OCI-LY7 (cell line): ENCODE data around the gene TXN. TPM values are rescaled to one million over a fixed set of nuclear protein-coding genes. Genes with fewer than 3 reads are reported as not detected.

ENCODE experiments used
- BruUV-seq: library from RNA; stranded (reverse); fragments of 400-500 nt; replicated peaks from 2 replicates; lab custom pipeline; 2021; lab: Mats Ljungman, UMichigan
- CTCF ChIA-PET: fragments of 300-600 bp; sonication (Branson Sonifier 250); formaldehyde crosslinking; loops from one replicate; lab custom pipeline; 2022; ENCODE audit warnings: antibody characterized with exemption; ENCODE audit not compliant: unreplicated experiment; lab: Charles Lee
- POLR2A ChIA-PET: fragments of 300-600 bp; sonication (Branson Sonifier 250); formaldehyde crosslinking; loops from one replicate; lab custom pipeline; 2022; ENCODE audit warnings: antibody characterized with exemption; lab: Charles Lee
- DNase-seq: peaks from one replicate; pipeline ENCODE4 v3.0.0-alpha.2; 2015; ENCODE audit warnings: low spot score
- H2AFZ ChIP-seq: fragments of 200-600 bp; sonication (generic), shearing (Covaris generic); 2 replicates; pipeline ENCODE4 v1.6.1; 2014; ENCODE audit warnings: mild to moderate bottlenecking, antibody characterized with exemption, low read length, moderate library complexity
- H3K27ac ChIP-seq: fragments of 200-600 bp; sonication (generic); 2 replicates; pipeline ENCODE4 v1.5.1; 2014; ENCODE audit warnings: mixed run types, low read depth, mild to moderate bottlenecking, moderate library complexity, low read length, inconsistent platforms; ENCODE audit not compliant: poor library complexity, severe bottlenecking
- H3K36me3 ChIP-seq: fragments of 200-600 bp; sonication (generic); 2 replicates; pipeline ENCODE4 v1.6.1; 2014; ENCODE audit warnings: mild to moderate bottlenecking, antibody characterized with exemption, low read length, moderate library complexity, mixed read lengths; ENCODE audit not compliant: insufficient read depth
- H3K4me1 ChIP-seq: fragments of 200-600 bp; sonication (generic); 2 replicates; pipeline ENCODE4 v1.5.1; 2014; ENCODE audit warnings: mild to moderate bottlenecking, low read length; ENCODE audit not compliant: insufficient read depth, poor library complexity, severe bottlenecking
- H3K4me2 ChIP-seq: fragments of 200-600 bp; sonication (generic); 2 replicates; pipeline ENCODE4 v1.6.1; 2014; ENCODE audit warnings: mild to moderate bottlenecking, low read length
- H3K4me3 ChIP-seq: fragments of 200-600 bp; sonication (generic); 2 replicates; pipeline ENCODE4 v1.5.1; 2014; ENCODE audit warnings: mild to moderate bottlenecking, low read depth, low read length; ENCODE audit not compliant: poor library complexity, severe bottlenecking
- H3K79me2 ChIP-seq: fragments of 200-600 bp; sonication (generic); 2 replicates; pipeline ENCODE4 v1.6.1; 2016; ENCODE audit warnings: low read depth, mild to moderate bottlenecking, low read length, moderate library complexity, mixed read lengths; ENCODE audit not compliant: insufficient read depth
- H3K9me2 ChIP-seq: fragments of 200-600 bp; sonication (generic); 2 replicates; pipeline ENCODE4 v1.6.1; 2016; ENCODE audit warnings: mild to moderate bottlenecking, low read length, mixed read lengths; ENCODE audit not compliant: insufficient read depth
- H3K9me3 ChIP-seq: fragments of 200-600 bp; sonication (generic); 2 replicates; pipeline ENCODE4 v1.6.1; 2014; ENCODE audit warnings: mild to moderate bottlenecking, mixed run types, low read length, mixed read lengths
- H4K20me1 ChIP-seq: fragments of 200-600 bp; sonication (generic); 2 replicates; pipeline ENCODE4 v1.6.1; 2014; ENCODE audit warnings: mild to moderate bottlenecking, antibody characterized with exemption, low read length, moderate library complexity, mixed read lengths; ENCODE audit not compliant: insufficient read depth
- CTCF ChIP-seq: fragments of 200-600 bp; sonication (generic); conservative IDR thresholded peaks from 2 replicates; pipeline ENCODE4 v1.5.1; 2014; ENCODE audit warnings: mild to moderate bottlenecking, antibody characterized with exemption, low read length, moderate library complexity, mixed read lengths
- EZH2phosphoT487 ChIP-seq: fragments of 200-600 bp; sonication (generic); IDR thresholded peaks from 2 replicates; pipeline ENCODE4 v1.6.1; 2018; ENCODE audit warnings: low read depth, borderline replicate concordance, mild to moderate bottlenecking, mixed run types, antibody characterized with exemption, low read length, moderate library complexity, mixed read lengths
- intact Hi-C: fragments of 100-400 bp; cut with micrococcal nuclease; formaldehyde crosslinking; loops from one replicate; pipeline ENCODE4 v1.10.0; 2022; ENCODE audit not compliant: unreplicated experiment
- total RNA-seq, 2 experiments: library from RNA; depleted of rRNA in 1 of 2; stranded (reverse); fragments of >200 nt in 1 of 2; shearing (Covaris generic) in 1 of 2; gene quantifications; 2 replicates each; pipeline ENCODE4 v1.2.3, GENCODE V29; 2014 to 2022

TXN gene
- total RNA-seq, 2 experiments from 2014 or later: 120 to 165 TPM

DNA sequence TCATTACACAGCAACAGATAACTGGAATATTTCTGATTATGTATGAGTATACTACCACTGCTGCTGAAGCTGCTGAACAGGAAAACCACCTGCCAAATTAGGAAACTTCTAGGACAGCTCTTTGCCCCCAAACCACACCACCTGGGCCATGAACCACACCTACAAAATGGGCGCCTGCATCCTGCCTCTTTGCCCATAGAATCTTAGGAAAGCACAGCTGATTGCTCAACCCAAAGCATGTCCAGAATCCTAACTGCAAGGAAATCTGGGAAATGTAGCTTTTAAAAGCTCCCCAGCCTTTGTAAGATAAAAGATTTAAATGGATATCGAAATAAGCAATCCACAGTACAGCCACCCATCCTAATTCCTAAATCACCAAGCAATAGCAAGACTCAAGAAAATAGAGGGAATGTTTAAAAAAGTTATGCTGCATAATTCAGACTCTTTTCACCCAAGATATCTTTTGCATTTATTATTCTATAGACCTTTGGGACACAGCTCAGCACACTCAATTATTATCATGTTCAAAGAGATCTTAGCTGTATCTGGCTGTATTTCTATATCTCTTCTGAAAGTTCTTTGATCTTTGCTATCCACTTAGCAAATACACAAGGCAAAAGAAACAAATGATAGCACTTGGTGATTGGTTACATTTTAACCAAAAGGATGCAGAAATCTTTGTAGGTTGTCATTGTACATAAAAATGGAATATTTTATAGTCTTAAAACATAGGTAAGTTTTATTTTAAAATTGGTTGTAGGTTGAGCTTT, 41.5 kb downstream of the TXN start:
- POLR2A ChIA-PET: interaction anchor here (0.6 to 1.2 kb wide), 7 partner anchors 9 to 1126 kb away, joined by 3 to 5 read pairs (median 3); no protein-coding TSS in a partner anchor
- no peak overlapping the region for H2AFZ ChIP-seq
- BruUV-seq: no TSS peak
- DNase-seq: peak; percentile 20
- H3K9me3 ChIP-seq: peaks cover 6% of the 10 kb centered on the region; the same call in 1 of the 2 replicates
- peak overlapping the region; percentile 42 for H3K4me2 ChIP-seq
- H3K9me2 ChIP-seq: no peaks in the 10 kb centered on the region
- no peaks in the 10 kb centered on the region for H3K79me2 ChIP-seq
- H3K27ac ChIP-seq: no peak overlapping the region
- H4K20me1 ChIP-seq: no peaks in the 10 kb centered on the region
- no peaks in the 10 kb centered on the region for H3K36me3 ChIP-seq
- CTCF ChIA-PET: interaction anchor here (1.6 kb wide), 1 partner anchor 14 kb away, joined by 4 read pairs; no protein-coding TSS in a partner anchor
- TF ChIP-seq CTCF (no peak), EZH2phosphoT487 (no peak)
- H3K4me1 ChIP-seq: peaks cover 13% of the 10 kb centered on the region
- no peak overlapping the region for H3K4me3 ChIP-seq
- intact Hi-C loops: loop anchor here (5.0 to 10.0 kb wide), 2 partner anchors 332 to 410 kb away; no protein-coding TSS in a partner anchor

DNA sequence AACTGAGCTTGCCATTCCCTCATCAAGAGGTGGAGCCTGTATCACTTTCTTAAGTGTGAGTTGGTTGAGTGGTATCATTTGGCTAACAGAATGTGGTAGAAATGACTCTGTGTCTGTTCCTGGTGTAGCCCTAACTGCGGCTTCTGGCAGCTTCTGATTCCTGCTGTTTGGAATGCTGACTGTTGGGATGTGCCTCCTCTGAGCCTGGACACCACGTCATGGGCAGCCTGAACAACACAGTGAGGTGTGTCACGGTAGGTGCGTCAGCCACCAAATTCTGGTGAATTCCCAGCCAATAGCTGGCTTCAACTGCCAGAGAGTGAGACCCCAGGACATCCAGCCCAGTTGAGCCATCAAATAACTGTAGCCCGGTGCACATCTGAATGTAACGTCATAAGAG, 42.2 kb downstream of the TXN start:
- BruUV-seq: no TSS peak
- ChIA-PET POLR2A (interaction anchor here (0.9 to 1.2 kb wide), 3 partner anchors 10 to 314 kb away, joined by 3 read pairs; no protein-coding TSS in a partner anchor), CTCF (interaction anchor here (1.6 kb wide), 1 partner anchor 14 kb away, joined by 4 read pairs; no protein-coding TSS in a partner anchor)
- no peak overlapping the region for H3K27ac ChIP-seq
- peaks cover 6% of the 10 kb centered on the region; the same call in 1 of the 2 replicates for H3K9me3 ChIP-seq
- no peak overlapping the region for H2AFZ ChIP-seq
- no peaks in the 10 kb centered on the region for H3K9me2 ChIP-seq
- H3K4me3 ChIP-seq: no peak overlapping the region
- H3K79me2 ChIP-seq: no peaks in the 10 kb centered on the region
- peak overlapping the region; percentile 42 for H3K4me2 ChIP-seq
- intact Hi-C loops: loop anchor here (10.0 kb wide), 1 partner anchor 411 kb away; no protein-coding TSS in a partner anchor
- no peak for TF ChIP-seq CTCF
- no peak for TF ChIP-seq EZH2phosphoT487
- no peak for DNase-seq
- no peaks in the 10 kb centered on the region for H3K36me3 ChIP-seq
- H3K4me1 ChIP-seq: peaks cover 13% of the 10 kb centered on the region
- no peaks in the 10 kb centered on the region for H4K20me1 ChIP-seq
